ENCODE results near the gene GRWD1. TPM values are rescaled to one million over a fixed set of nuclear protein-coding genes. Genes with fewer than 3 reads are reported as not detected.

Gene GRWD1
- total and polyA plus RNA-seq, 2 donors (not counting 1 experiment from before 2014, with no cell fraction given): 10.6 to 40.7 TPM

DNA sequence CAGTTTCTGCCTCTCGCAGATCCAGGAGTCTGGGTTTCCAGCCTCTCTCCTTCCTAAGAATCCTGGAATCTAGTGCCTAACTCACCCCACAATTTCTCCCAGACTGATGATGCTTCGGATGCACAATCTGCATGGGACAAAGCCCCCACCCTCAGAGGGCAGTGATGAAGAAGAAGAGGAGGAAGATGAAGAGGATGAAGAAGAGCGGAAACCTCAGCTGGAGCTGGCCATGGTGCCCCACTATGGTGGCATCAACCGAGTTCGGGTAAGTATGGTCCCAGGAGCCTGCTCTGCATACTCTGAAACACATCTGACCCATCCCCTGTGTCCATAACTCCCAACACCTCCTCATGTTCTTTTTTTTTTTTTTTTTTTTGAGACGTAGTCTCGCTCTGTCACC lies 796 bp downstream of the GRWD1 start:
- H3K4me1 Mint-ChIP-seq: peaks cover 39% of the 10 kb centered on the region
- peaks cover 18% of the 10 kb centered on the region for H3K27me3 Mint-ChIP-seq
- TF ChIP-seq, protein P1, sequence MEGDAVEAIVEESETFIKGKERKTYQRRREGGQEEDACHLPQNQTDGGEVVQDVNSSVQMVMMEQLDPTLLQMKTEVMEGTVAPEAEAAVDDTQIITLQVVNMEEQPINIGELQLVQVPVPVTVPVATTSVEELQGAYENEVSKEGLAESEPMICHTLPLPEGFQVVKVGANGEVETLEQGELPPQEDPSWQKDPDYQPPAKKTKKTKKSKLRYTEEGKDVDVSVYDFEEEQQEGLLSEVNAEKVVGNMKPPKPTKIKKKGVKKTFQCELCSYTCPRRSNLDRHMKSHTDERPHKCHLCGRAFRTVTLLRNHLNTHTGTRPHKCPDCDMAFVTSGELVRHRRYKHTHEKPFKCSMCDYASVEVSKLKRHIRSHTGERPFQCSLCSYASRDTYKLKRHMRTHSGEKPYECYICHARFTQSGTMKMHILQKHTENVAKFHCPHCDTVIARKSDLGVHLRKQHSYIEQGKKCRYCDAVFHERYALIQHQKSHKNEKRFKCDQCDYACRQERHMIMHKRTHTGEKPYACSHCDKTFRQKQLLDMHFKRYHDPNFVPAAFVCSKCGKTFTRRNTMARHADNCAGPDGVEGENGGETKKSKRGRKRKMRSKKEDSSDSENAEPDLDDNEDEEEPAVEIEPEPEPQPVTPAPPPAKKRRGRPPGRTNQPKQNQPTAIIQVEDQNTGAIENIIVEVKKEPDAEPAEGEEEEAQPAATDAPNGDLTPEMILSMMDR (IDR thresholded peaks at IDR 0.05): no peak
- no peak for TF ChIP-seq EZH2 (IDR thresholded peaks at IDR 0.05; ENCODE audit: borderline replicate concordance, insufficient read depth, low read depth, low read length, poor library complexity, severe bottlenecking)
- H3K9me3 Mint-ChIP-seq (ENCODE audit: insufficient read depth): no peaks in the 10 kb centered on the region
- CTCF ChIA-PET: interaction anchor here (2.1 kb wide), 1 partner anchor 47 kb away, joined by 5 read pairs; no protein-coding TSS in a partner anchor
- Histone ChIP-seq H3K27ac (ENCODE audit: low read length in 2 of 2) (peak overlapping the region; percentile 88 to 91), H3K9me3 (ENCODE audit: control extremely low read depth in 1 of 3, control insufficient read depth in 2 of 3, insufficient read depth in 1 of 3, low read length in 2 of 3) (peaks cover 0 to 17% (median 0%) of the 10 kb centered on the region in 3 donors), H2AFZ (ENCODE audit: insufficient read depth, low read depth, low read length, poor library complexity, severe bottlenecking) (peak overlapping the region; percentile 98), H3K79me2 (ENCODE audit: control insufficient read depth, insufficient read depth, low read length) (peaks cover 32% of the 10 kb centered on the region), H3K9ac (ENCODE audit: low read length) (peak overlapping the region; percentile 95), H4K20me1 (ENCODE audit: control insufficient read depth, insufficient read depth, low read length, poor library complexity, severe bottlenecking) (peaks cover 7% of the 10 kb centered on the region), H3K27me3 (replicated peaks in 1 of 4; ENCODE audit: control extremely low read depth in 1 of 4, control insufficient read depth in 3 of 4, insufficient read depth in 4 of 4, low read length in 3 of 4) (peaks cover 0 to 19% (median 11%) of the 10 kb centered on the region in 4 experiments), H3K36me3 (replicated peaks in 1 of 2; ENCODE audit: control extremely low read depth in 1 of 2, control insufficient read depth in 1 of 2, extremely low read depth in 1 of 2, insufficient read depth in 2 of 2, low read length in 1 of 2) (peaks cover 0 to 42% of the 10 kb centered on the region in 2 experiments), H3K4me3 (ENCODE audit: control extremely low read depth in 1 of 5, extremely low read depth in 1 of 5, insufficient read depth in 1 of 5, low read depth in 2 of 5, low read length in 4 of 5) (peak overlapping the region; percentile 64 to 99 (median 94)), H3K4me1 (ENCODE audit: control insufficient read depth in 2 of 2, insufficient read depth in 2 of 2, low read length in 2 of 2) (peaks cover 22 to 27% of the 10 kb centered on the region in 2 donors), H3K4me2 (replicated peaks; ENCODE audit: low read depth, low read length, poor library complexity, severe bottlenecking) (peak overlapping the region; percentile 78)
- intact Hi-C loops (cut with micrococcal nuclease): no loop called here
- DNase-seq (peak; percentile 24), ATAC-seq (ENCODE audit: low read depth) (no peak)
- POLR2A ChIA-PET: no interaction called here
- H3K27ac Mint-ChIP-seq: peak overlapping the region; percentile 52
- WGBS (ENCODE audit: insufficient coverage): 75% methylated on average over 1 of the region's 7 CpGs
- peak overlapping the region; percentile 97 for H3K4me3 Mint-ChIP-seq

DNA sequence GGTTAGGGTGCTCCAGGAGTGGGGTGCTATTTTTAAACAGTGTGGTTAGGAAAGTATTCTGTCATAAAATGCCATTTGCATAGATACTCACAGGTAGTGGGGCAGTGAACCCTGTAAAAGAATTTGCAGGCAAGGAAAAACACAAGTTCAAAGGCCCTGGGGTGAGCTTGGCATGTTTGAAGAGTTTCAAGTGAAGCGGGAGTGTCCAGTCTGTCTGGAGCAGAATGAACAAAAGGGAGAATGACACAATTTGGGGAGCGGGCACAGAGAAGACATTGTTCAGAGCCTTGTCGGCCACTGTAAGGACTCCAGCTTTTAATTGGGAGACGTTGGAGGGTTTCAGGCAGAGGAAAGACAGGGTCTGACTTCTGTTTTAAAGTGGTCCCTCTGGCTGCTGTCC lies 2.8 kb downstream of the GRWD1 start:
- Histone ChIP-seq H3K4me2 (replicated peaks; ENCODE audit: low read depth, low read length, poor library complexity, severe bottlenecking) (no peak overlapping the region), H3K27me3 (replicated peaks in 1 of 4; ENCODE audit: control extremely low read depth in 1 of 4, control insufficient read depth in 3 of 4, insufficient read depth in 4 of 4, low read length in 3 of 4) (peaks cover 0 to 11% (median 5%) of the 10 kb centered on the region in 4 experiments), H3K9ac (ENCODE audit: low read length) (no peak overlapping the region), H3K4me1 (ENCODE audit: control insufficient read depth in 2 of 2, insufficient read depth in 2 of 2, low read length in 2 of 2) (peaks cover 22 to 27% of the 10 kb centered on the region in 2 donors), H2AFZ (ENCODE audit: insufficient read depth, low read depth, low read length, poor library complexity, severe bottlenecking) (no peak overlapping the region), H3K27ac (ENCODE audit: low read length in 2 of 2) (no peak overlapping the region), H3K9me3 (ENCODE audit: control extremely low read depth in 1 of 3, control insufficient read depth in 2 of 3, insufficient read depth in 1 of 3, low read length in 2 of 3) (peaks cover 0 to 9% (median 0%) of the 10 kb centered on the region in 3 donors), H3K79me2 (ENCODE audit: control insufficient read depth, insufficient read depth, low read length) (peaks cover 32% of the 10 kb centered on the region), H4K20me1 (ENCODE audit: control insufficient read depth, insufficient read depth, low read length, poor library complexity, severe bottlenecking) (peaks cover 12% of the 10 kb centered on the region), H3K4me3 (ENCODE audit: control extremely low read depth in 1 of 5, extremely low read depth in 1 of 5, insufficient read depth in 1 of 5, low read depth in 2 of 5, low read length in 4 of 5) (no peak overlapping the region), H3K36me3 (replicated peaks in 1 of 2; ENCODE audit: control extremely low read depth in 1 of 2, control insufficient read depth in 1 of 2, extremely low read depth in 1 of 2, insufficient read depth in 2 of 2, low read length in 1 of 2) (peaks cover 0 to 60% of the 10 kb centered on the region in 2 experiments)
- intact Hi-C loops (cut with micrococcal nuclease): no loop called here
- Mint-ChIP-seq H3K4me1 (peaks cover 35% of the 10 kb centered on the region), H3K4me3 (no peak overlapping the region), H3K27me3 (peaks cover 11% of the 10 kb centered on the region), H3K27ac (no peak overlapping the region), H3K9me3 (ENCODE audit: insufficient read depth) (no peaks in the 10 kb centered on the region)
- no peak for TF ChIP-seq EZH2 (IDR thresholded peaks at IDR 0.05; ENCODE audit: borderline replicate concordance, insufficient read depth, low read depth, low read length, poor library complexity, severe bottlenecking)
- TF ChIP-seq, protein P1 (IDR thresholded peaks at IDR 0.05): no peak
- 100% methylated on average over 4 of the region's 4 CpGs for WGBS (ENCODE audit: insufficient coverage)
- DNase-seq: no peak
- CTCF ChIA-PET: interaction anchor here (0.8 kb wide), 1 partner anchor 18 kb away, joined by 3 read pairs; no protein-coding TSS in a partner anchor
- no peak for ATAC-seq (ENCODE audit: low read depth)
- POLR2A ChIA-PET: no interaction called here

All from B cell (primary cell).